GM21360 (cell line): ENCODE measurements around the gene CCNE1.
"Not testable (repeated sequence)": the region's sequence is repeated elsewhere in the genome, so short reads cannot be mapped to it uniquely, and the experiment has no call there.

ENCODE experiments used
- ATAC-seq: cut with Tn5 transposase; IDR thresholded peaks from one replicate; pipeline ENCODE4 v1.9.1; 2021; ENCODE audit warnings: mild to moderate bottlenecking, moderate library complexity; ENCODE audit not compliant: unreplicated experiment

Gene CCNE1

DNA sequence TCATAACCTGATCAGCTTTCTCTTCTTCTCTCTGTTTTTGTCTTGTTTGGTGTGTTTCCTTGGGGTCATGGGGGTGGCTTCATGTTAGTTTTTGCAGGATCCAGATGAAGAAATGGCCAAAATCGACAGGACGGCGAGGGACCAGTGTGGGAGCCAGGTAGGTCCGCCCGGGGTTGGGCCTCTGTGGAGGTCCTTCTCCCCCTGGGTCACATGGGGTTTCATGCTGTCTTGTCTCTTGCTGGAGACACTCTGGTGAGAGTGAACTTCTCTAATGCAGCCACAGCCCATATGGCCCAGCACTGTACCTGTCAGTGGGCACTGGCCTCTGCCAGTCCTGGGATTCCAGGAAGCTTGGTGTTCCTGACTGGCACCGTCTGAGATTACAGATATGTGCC, 1.1 kb downstream of the CCNE1 start:
- no peak for ATAC-seq

DNA sequence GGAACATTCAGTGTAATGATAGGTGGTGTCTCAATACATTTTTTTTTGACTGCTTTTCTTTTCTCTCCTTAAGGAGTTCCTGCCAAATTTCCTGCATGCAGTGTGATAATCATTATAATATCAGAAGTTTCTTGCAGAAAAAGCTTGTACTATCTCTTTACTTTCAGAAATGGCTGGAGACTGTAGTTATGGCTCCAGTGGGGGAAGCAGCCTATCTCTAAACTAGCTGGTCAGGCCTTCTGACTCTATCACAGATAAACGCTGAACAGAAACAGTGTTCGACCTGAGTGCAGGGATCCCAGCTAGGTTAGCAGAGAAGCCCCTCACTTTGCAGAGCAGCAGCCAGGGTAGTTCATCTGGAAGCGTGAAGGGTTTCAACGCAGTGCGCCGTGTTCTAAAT, 1.9 kb downstream of the CCNE1 start:
- ATAC-seq, result no peak

DNA sequence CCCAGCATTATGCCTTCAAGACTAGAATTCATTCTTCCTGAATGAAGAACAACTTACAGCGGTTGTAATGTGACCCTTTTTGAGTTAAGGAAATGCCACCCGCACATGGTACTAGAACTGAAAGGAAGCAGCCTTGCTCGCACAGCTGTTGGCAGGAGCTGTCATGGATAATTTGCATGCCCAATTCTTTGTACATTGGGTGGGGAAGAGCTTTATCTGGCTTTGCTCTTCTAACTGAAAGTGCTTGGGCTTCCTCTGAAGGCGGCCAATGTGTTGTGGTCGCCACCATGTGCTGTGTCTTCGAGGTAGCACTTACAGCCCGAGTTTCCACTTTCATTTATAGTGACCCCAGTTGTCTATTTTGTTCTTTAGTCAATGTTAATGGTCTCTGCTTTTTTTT, 3.4 kb downstream of the CCNE1 start:
- ATAC-seq, result no peak

DNA sequence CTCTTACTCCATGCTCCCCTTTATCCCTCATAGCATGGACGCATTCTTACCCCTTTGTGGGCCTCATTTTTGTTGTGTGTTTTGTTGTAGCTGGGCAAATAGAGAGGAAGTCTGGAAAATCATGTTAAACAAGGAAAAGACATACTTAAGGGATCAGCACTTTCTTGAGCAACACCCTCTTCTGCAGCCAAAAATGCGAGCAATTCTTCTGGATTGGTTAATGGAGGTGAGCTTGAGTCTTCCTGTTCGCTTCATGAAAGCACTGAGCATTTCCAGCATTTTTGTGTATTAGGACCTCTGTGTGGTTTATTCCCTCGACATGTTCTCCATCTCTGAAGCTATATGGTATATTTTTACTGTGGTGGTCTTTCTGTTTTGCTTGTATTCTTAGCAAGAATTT, 5.5 kb downstream of the CCNE1 start:
- no peak for ATAC-seq

DNA sequence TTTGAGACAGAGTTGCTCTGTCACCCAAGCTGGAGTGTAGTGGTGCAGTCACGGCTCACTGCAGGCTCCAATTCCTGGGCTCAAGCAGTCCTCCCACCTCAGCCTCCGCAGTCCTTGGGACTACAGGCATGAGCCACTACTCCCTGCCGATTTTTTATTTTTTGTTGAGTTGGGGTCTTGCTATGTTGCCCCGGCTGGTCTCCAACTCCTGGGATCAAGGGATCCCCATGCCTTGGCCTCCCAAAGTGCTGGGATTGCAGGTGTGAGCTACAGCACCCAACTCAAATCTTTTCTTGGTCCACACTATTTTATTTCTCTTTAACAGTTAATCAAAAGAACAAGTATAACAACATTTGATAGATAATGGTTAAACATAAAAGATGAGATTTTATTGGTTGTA, 7.5 kb downstream of the CCNE1 start:
- ATAC-seq, result no peak

DNA sequence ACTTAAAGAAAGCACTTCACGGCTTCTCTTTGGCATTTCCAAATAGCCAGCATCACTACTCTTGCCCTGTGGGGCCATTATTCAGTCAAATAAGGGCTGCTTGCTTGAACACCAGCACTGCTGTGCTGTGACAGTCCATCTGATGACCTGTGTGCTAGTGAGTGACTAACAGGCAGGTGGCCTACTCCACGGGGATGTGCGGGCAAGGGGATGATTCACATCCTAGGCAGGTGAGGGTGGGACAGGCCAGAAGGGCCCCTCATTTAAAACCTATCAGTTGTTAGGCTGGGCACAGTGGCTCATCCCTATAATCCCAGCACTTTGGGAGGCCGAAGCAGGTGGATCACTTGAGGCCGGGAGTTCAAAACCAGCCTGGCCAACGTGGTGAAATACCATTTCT, 8.2 kb downstream of the CCNE1 start:
- ATAC-seq, result no peak

DNA sequence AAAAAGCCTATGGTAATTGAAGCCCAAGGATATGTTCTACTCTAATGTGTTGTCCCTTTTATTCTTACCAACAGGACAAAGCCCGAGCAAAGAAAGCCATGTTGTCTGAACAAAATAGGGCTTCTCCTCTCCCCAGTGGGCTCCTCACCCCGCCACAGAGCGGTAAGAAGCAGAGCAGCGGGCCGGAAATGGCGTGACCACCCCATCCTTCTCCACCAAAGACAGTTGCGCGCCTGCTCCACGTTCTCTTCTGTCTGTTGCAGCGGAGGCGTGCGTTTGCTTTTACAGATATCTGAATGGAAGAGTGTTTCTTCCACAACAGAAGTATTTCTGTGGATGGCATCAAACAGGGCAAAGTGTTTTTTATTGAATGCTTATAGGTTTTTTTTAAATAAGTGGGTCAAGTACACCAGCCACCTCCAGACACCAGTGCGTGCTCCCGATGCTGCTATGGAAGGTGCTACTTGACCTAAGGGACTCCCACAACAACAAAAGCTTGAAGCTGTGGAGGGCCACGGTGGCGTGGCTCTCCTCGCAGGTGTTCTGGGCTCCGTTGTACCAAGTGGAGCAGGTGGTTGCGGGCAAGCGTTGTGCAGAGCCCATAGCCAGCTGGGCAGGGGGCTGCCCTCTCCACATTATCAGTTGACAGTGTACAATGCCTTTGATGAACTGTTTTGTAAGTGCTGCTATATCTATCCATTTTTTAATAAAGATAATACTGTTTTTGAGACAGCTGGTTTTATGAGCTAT, 12.0 kb downstream of the CCNE1 start:
- ATAC-seq, result no peak

DNA sequence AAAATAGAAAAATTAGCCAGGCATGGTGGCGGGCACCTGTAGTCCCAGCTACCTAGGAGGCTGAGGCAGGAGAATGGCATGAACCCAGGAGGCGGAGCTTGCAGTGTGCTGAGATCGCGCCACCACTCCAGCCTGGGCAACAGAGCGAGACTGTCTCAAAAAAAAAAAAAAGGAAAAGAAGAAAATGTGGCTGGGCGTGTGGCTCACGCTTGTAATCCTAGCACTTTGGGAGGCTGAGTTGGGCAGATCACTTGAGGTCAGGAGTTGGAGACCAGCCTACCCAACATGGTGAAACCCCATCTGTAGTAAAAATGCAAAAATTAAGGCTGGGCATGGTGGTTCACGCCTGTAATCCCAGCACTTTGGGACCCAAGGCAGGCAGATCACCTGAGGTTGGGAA, 13.5 kb downstream of the CCNE1 start:
- ATAC-seq, result not testable (repeated sequence)

DNA sequence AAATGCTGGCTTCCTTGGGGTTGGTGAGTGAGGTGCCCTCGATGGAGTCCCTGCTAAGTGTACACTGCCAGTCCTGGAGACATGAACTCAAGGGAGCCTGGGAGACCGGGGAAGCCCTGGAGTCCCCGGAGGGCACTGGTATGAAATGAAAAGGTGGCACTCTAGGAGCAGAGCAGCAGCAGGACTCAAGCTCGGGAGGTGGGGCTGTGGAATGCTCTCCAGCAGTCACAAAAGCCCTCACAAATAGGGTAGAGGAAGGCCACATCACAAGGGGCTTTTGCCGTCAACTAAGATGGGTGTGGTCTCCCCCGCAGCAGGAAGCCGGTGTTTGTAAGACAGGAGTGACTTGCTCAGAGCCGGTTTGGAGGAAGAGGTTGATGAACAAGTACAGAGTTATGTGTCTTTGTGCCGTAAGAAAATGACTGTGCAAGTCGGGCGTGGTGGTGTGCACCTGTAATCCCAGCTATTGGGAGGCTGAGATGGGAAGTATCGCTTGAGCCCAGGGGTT, 19.3 kb downstream of the CCNE1 start:
- no peak for ATAC-seq

DNA sequence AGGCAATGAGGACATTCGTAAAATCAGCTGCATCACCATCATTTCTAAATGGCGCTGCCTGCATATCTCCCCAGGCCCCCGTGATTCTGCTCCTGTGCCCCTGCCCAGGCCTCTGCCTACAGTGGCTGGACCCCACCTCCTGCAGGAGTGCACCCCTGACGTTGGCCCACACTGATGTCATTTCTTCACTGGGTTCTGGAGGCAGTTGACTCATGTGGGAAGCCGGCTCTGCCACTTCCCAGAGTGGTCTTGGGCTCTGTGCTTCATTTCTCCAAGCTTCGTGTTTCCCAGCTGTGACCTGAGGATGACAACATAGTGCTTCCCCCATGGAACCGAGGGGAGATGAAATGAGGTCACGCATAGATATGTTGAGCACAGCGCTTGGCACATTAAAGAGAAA, 19.9 kb downstream of the CCNE1 start:
- no peak for ATAC-seq

DNA sequence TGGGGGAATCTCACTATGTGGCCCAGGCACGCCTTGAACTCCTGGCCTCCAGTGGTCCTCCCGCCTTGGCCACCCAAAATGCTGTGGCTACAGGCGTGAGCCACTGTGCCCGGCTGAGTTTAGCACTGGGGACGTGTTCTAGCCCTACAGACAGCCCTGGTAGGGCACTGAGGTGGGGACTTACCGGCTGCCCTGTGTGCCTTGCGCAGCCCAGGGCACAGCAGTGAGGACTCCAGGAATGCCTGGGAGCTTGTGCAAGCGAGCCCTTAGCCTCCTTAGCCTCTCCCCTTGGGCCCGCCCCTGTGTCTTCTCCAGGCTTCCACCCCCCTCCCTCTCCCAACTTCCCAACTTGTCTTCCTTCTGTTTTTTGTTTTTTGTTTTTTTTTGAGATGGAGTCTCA, 21.0 kb downstream of the CCNE1 start:
- ATAC-seq, result no peak

DNA sequence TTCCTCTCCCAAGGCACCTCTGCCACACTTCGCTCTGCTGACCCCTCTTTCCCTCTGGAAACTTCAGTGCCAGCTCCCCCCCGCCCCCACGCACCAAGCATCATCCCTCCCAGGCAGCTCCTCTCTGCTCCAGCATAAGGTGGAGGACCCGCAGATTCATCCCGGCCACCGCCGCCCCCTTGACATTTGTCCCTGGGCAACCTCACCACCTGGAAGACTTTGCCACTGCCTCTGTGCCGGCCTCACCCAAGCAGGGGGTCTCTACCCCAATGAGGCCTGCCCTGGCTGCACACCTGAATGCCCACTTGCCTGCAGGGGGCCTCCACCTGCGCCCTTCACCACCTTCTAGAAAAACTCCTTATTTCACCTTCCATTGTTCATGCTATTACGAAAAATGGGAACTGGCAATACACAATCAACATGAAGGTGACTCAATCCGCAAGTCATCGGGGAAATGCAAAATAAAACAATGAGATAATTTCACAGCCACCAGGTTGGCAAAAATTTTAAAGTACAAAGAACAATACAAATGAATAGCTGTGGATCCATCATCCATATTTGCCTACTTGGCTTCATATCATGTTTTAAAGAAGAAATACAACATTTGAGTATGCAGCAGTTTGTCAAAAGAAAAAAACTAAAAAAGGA, 21.9 kb downstream of the CCNE1 start:
- ATAC-seq, result no peak

DNA sequence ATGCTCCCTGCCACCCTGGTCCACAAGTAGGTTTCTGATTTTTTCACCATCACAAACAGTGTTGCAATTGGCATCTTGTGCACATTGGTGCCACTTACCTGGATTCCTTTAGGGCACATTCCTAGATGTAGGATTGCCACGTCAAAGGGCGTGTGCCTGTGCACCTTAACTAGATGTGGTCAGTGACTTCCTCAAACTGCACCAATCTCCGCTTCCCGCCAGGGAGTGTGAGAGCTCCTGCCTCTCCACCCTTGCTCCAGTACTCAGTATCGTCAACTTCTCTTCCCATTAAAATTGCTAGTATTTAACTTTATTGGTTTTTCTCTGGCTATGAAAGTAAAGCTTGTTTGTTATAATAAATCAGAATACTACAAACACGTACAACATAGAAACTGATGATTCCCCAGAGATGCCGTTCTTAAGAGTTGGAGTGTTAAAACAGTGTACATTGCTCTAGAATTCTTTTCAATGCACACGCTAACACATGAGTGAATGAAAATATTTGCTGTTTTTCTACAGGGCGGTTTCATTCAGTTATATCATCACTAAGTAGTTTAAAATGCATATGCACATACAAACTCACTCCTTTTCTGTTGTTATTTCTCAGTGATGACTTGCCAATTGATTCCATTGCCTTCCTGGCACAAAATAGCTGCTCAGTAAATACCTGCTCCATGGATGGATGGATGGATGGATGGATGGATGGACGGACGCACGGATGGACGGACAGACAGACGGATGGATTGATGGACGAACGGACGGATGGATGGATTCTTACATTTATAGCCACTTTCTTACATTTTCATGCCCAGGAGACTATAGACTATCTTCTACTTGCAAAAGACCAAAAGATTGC, 23.4 kb downstream of the CCNE1 start:
- no peak for ATAC-seq

DNA sequence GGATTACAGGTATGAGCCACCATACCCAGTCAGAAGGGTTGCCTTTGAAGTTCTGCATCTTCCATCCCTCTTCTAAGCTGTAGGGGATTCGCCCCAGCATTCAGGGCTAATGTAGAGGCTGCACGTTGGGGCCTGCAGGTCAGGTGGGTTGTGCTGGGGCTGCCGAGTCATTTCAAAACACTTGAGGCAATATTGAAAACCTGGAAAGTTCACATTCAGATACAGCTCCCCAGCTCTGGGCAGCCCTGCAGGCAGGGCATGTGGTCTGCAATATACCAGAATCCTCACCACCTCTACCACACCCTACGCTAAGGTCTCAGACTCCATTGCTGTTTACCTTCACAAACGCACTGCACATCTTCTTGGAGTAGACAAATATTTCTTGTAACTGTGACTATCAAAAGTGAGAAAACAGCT, 24.6 kb downstream of the CCNE1 start:
- ATAC-seq, result peak; percentile 58

DNA sequence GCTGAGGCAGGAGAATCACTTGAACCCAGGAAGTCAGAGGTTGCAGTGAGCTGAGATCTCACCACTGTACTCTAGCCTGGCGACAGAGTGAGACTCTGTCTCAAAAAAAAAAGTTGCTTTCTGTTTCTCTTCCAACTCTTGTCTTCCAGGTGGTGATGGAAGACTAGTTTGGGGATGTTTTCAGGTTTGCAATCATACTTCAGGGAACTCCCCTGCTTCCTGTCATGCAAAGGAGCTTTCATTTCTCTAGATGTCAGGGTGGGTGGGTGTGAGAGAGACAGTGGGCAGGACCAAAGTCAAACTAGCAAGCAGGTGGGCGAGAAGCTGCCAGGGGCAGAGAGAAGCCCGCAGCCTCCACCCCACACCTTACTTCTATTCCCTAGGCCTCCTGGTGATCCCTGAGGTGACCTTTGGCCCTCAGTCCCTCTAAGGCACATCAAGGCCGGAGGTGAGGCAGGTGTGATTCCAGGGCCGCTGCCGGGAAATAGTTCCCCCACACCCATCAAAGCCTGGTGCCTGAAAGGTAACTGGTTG, 25.7 kb downstream of the CCNE1 start:
- ATAC-seq, result peak; percentile 65

DNA sequence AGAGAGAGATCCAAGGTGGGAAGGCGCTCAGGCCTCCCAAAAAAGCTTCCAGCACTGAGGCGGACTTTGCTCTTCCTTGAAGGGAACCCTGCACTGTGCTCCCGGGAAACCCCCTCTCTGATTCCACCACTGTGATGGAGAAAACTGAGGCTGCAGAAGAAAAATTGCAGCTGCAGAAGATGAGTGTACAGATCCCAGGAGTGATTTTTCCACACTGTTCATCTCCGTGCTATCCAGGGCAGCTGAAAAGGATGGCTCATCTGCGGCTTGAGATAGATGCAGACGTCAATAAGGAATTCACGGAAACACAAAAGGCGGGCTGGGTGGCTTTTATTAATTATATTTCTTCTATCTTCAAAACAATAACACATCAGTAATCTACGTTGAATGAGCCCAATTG, 26.2 kb downstream of the CCNE1 start:
- no peak for ATAC-seq

DNA sequence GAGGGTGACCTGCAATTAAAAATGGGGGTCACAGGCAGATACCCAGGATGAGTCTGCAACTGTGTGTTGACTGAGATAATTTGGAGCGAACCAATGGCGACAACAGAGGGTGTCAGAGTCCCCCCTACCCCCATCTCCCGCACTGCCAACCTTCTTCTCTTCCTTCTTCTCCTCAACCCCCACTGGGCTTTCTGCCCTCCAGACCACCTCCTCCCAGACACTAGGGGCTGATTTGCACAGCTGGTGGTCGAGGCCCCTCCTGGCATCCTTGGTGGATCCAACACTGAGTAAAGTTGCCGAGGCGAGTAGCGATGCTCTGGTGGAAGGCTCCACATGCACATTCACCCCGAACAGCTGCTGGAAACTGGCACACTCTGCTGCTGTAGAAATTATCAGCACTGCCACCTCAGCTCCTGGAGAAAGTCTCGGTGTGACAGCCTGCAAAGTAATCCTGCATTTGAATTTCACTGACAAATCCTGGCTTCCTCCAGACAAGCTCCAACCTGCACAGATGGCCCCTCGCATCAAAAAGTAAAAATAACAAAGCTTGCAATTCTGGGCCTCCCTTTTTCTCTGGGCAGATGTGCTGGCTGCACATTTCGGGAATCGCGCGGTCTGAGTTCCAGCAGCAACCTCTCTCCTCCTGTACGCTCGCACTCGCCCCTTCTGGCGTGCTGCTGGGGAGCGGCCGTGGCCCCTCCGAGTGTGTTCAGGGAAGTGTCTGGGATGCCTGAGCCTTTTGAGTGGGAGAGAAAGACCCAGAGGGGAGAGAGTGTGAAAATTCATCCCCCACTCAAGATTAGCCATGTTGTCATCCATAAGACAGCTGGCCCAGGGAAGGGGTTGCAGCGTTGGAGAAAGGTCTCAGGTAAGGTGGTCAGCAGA, 28.5 kb downstream of the CCNE1 start:
- no peak for ATAC-seq

DNA sequence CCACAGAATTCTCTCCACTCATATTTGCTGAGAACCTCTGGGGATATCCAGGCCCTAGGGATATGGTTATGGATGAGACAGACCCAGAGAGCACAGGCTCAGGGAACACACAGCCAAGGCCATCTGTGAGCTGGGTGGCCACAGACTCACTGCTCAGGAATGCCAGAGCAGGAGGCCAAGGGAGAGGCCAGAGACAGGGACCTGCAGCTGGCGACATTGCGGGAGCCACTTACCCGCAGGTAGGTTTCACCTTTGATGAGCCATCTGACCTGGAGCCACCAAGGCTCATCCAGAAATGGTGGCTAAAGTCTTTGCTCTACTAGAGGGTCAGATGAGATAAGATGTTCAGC, 29.4 kb downstream of the CCNE1 start:
- no peak for ATAC-seq

DNA sequence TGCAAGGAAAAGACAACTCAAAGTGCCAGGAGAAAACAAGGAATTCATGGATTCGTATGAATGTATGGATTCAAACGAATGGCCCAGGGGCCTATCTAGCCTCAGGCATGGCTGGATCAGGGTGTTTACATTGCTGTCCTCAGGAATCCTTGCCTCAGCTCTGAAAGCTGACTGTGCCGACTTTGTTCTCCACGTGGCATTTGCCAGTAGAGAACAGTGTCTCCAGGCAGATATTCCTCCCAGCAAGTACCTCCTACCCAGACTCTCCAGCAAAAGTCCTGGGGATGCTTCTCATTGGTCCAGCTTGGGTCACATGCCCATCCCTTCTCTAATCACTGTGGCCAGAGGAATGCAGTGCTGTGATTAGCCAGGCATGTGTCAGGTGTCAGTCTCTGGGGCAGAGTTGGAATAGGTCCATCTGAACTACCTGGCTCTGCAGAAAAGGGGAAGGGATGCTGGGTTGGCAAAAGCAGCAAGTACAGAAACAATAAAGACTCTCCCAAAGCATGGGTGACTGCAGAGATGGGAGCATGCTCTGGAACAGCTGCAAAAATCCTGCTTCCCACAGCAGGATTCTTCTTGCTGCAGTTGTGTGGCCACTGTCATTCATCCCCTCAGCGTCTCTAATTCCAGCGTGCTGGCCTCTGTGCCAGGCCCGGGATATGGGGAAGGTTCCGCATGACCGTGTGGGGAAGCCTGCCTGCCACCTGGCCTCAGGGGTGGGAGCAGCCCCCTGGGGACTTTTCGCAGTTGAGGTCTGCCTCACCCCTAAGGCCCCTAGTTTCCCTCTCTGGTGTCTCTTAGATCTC, 30.0 kb downstream of the CCNE1 start:
- ATAC-seq, result no peak
